Measurements from ENCODE around the gene FRMD5.
"Not testable (repeated sequence)": the region's sequence is repeated elsewhere in the genome, so short reads cannot be mapped to it uniquely, and the experiment has no call there.

Gene FRMD5

GRCh38 chr15:44028349-44028748 is 166.7 kb downstream of the FRMD5 start:
- DNase-seq = no peak

- no peak for DNase-seq
These were observed 170.9 kb downstream of the FRMD5 start for GRCh38 chr15:44024155-44024554.

GRCh38 chr15:44023176-44023575 is 171.9 kb downstream of the FRMD5 start:
- no peak for DNase-seq

GRCh38 chr15:44018151-44018550 is 176.9 kb downstream of the FRMD5 start:
- DNase-seq = no peak

GRCh38 chr15:44015545-44016305 is 179.3 kb downstream of the FRMD5 start:
- DNase-seq = no peak

GRCh38 chr15:44011238-44011854 is 183.7 kb downstream of the FRMD5 start:
- DNase-seq = no peak

GRCh38 chr15:44010089-44010488 is 185.0 kb downstream of the FRMD5 start:
- no peak for DNase-seq

- no peak for DNase-seq
These were observed 186.0 kb downstream of the FRMD5 start for GRCh38 chr15:44009038-44009437.

GRCh38 chr15:44000248-44000647 is 194.8 kb downstream of the FRMD5 start:
- not testable (repeated sequence) for DNase-seq

- DNase-seq = no peak
These were observed 196.5 kb downstream of the FRMD5 start for GRCh38 chr15:43998607-43999006.

- DNase-seq = no peak
These were observed 203.9 kb downstream of the FRMD5 start for GRCh38 chr15:43991206-43991605.

GRCh38 chr15:43989938-43990337 is 205.1 kb downstream of the FRMD5 start:
- DNase-seq = no peak

- DNase-seq = no peak
These were observed 206.2 kb downstream of the FRMD5 start for GRCh38 chr15:43988900-43989299.

GRCh38 chr15:43987924-43988323 is 207.1 kb downstream of the FRMD5 start:
- DNase-seq = no peak

- DNase-seq = no peak
These were observed 208.9 kb downstream of the FRMD5 start for GRCh38 chr15:43985976-43986680.

- no peak for DNase-seq
These were observed 213.5 kb downstream of the FRMD5 start for GRCh38 chr15:43981576-43981975.

- no peak for DNase-seq
These were observed 217.8 kb downstream of the FRMD5 start for GRCh38 chr15:43977072-43977884.

GRCh38 chr15:43975770-43976169 is 219.3 kb downstream of the FRMD5 start:
- no peak for DNase-seq

- no peak for DNase-seq
These were observed 219.7 kb downstream of the FRMD5 start for GRCh38 chr15:43975326-43975725.

- no peak for DNase-seq
These were observed 220.2 kb downstream of the FRMD5 start for GRCh38 chr15:43974852-43975251.

- no peak for DNase-seq
These were observed 225.2 kb downstream of the FRMD5 start for GRCh38 chr15:43969802-43970375.

GRCh38 chr15:43968551-43968950 is 226.5 kb downstream of the FRMD5 start:
- DNase-seq = no peak

- no peak for DNase-seq
These were observed 228.4 kb downstream of the FRMD5 start for GRCh38 chr15:43966646-43967045.
